ENCODE results near the gene NTM. TPM values are rescaled to one million over a fixed set of nuclear protein-coding genes. Genes with fewer than 3 reads are reported as not detected.

NTM gene
- polyA plus RNA-seq, 1 donor (not counting 4 experiments of a cell fraction or from before 2014, with no cell fraction given) = 47.9 TPM

DNA sequence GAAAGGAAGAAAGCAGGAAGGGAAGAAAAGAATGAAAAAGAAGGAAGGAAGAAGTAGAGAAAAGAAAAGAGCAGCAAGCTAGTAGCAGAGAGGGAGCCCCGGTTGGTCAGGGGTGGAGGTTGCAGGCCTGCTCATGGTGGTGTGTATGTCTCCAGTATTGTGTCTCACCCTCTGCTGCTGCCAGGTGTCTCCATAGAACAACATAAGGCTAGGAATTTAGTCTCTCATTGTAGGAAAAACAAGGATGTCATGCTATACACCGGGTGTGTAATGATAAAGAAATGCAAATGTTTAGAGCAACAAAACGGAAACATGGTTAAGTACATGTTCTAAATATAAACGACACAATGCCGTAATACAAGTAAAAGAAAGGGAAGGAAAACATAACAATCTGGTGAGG lies 342.5 kb downstream of the NTM start:
- Histone ChIP-seq H3K9me3 (ENCODE audit: control insufficient read depth, low read depth, low read length) (no peaks in the 10 kb centered on the region), H3K4me1 (ENCODE audit: control insufficient read depth, extremely low read depth, insufficient read depth, low read length) (no peaks in the 10 kb centered on the region), H3K9me1 (ENCODE audit: control insufficient read depth, extremely low read depth, insufficient read depth, low read length) (no peaks in the 10 kb centered on the region), H3K4me2 (ENCODE audit: control insufficient read depth, extremely low read depth, insufficient read depth, low read depth, low read length) (no peak overlapping the region), H3K79me2 (ENCODE audit: control insufficient read depth, insufficient read depth, low read length) (no peaks in the 10 kb centered on the region), H3K27me3 (ENCODE audit: control insufficient read depth, extremely low read depth, insufficient read depth, low read length) (no peaks in the 10 kb centered on the region), H3K4me3 (ENCODE audit: control insufficient read depth in 2 of 3, extremely low read depth in 1 of 3, insufficient read depth in 2 of 3, low read depth in 1 of 3, low read length in 3 of 3) (no peak overlapping the region), H3K36me3 (ENCODE audit: control insufficient read depth in 2 of 2, extremely low read depth in 1 of 2, insufficient read depth in 2 of 2, low read length in 2 of 2) (no peaks in the 10 kb centered on the region), H3K9ac (ENCODE audit: control insufficient read depth, extremely low read depth, insufficient read depth, low read length) (no peak overlapping the region), H3K27ac (ENCODE audit: control insufficient read depth, insufficient read depth, low read length) (no peak overlapping the region), H4K20me1 (ENCODE audit: control insufficient read depth, extremely low read depth, insufficient read depth, low read length) (no peaks in the 10 kb centered on the region), H2AFZ (ENCODE audit: control insufficient read depth, low read length) (no peak overlapping the region)
- FAIRE-seq = no peak
- dilution Hi-C loops (cut with MboI; ENCODE audit: extremely low pct_ligation_motif_present, low sequenced_read_pairs) = no loop called here
- no peak for TF ChIP-seq EZH2 (IDR thresholded peaks at IDR 0.05; ENCODE audit: low read length)
- TF ChIP-seq CTCF (optimal IDR thresholded peaks at IDR 0.05 in 1 of 3, IDR thresholded peaks at IDR 0.05 in 1 of 3, conservative IDR thresholded peaks at IDR 0.05 in 1 of 3; ENCODE audit: extremely low read depth in 1 of 3, insufficient read depth in 2 of 3, low read length in 3 of 3) = no peak
- no peak for DNase-seq (ENCODE audit: low read depth, low spot score)

- Histone ChIP-seq H3K27me3 (ENCODE audit: control insufficient read depth, extremely low read depth, insufficient read depth, low read length) (no peaks in the 10 kb centered on the region), H3K27ac (ENCODE audit: control insufficient read depth, insufficient read depth, low read length) (no peak overlapping the region), H3K9me1 (ENCODE audit: control insufficient read depth, extremely low read depth, insufficient read depth, low read length) (no peaks in the 10 kb centered on the region), H3K9ac (ENCODE audit: control insufficient read depth, extremely low read depth, insufficient read depth, low read length) (no peak overlapping the region), H3K36me3 (ENCODE audit: control insufficient read depth in 2 of 2, extremely low read depth in 1 of 2, insufficient read depth in 2 of 2, low read length in 2 of 2) (no peaks in the 10 kb centered on the region), H2AFZ (ENCODE audit: control insufficient read depth, low read length) (no peak overlapping the region), H4K20me1 (ENCODE audit: control insufficient read depth, extremely low read depth, insufficient read depth, low read length) (no peaks in the 10 kb centered on the region), H3K79me2 (ENCODE audit: control insufficient read depth, insufficient read depth, low read length) (no peaks in the 10 kb centered on the region), H3K4me2 (ENCODE audit: control insufficient read depth, extremely low read depth, insufficient read depth, low read depth, low read length) (no peak overlapping the region), H3K9me3 (ENCODE audit: control insufficient read depth, low read depth, low read length) (no peaks in the 10 kb centered on the region), H3K4me1 (ENCODE audit: control insufficient read depth, extremely low read depth, insufficient read depth, low read length) (no peaks in the 10 kb centered on the region), H3K4me3 (ENCODE audit: control insufficient read depth in 2 of 3, extremely low read depth in 1 of 3, insufficient read depth in 2 of 3, low read depth in 1 of 3, low read length in 3 of 3) (no peak overlapping the region)
- DNase-seq (ENCODE audit: low read depth, low spot score) (no peak), FAIRE-seq (no peak)
- TF ChIP-seq CTCF (optimal IDR thresholded peaks at IDR 0.05 in 1 of 3, IDR thresholded peaks at IDR 0.05 in 1 of 3, conservative IDR thresholded peaks at IDR 0.05 in 1 of 3; ENCODE audit: extremely low read depth in 1 of 3, insufficient read depth in 2 of 3, low read length in 3 of 3) (no peak), EZH2 (IDR thresholded peaks at IDR 0.05; ENCODE audit: low read length) (no peak)
- dilution Hi-C loops (cut with MboI; ENCODE audit: extremely low pct_ligation_motif_present, low sequenced_read_pairs) = no loop called here
These were observed 343.2 kb downstream of the NTM start for GRCh38 chr11:131713529-131714134.
